NCI-H460 (cell line): ENCODE measurements around the gene KLC3. TPM values are rescaled to one million over a fixed set of nuclear protein-coding genes. Genes with fewer than 3 reads are reported as not detected.

Experiments used
- DNase-seq: peaks from one replicate; pipeline ENCODE4 v3.0.0-alpha.2; 2016; ENCODE audit warnings: low read depth; ENCODE audit errors: extremely low read depth
- total RNA-seq: library from RNA; depleted of rRNA; stranded (reverse); fragments of >200 nt; shearing (Covaris generic); gene quantifications from 2 replicates; pipeline ENCODE4 v1.2.3, GENCODE V29; 2014

KLC3 gene
- total RNA-seq, 1 experiment from 2014 or later: 0.87 TPM

DNA sequence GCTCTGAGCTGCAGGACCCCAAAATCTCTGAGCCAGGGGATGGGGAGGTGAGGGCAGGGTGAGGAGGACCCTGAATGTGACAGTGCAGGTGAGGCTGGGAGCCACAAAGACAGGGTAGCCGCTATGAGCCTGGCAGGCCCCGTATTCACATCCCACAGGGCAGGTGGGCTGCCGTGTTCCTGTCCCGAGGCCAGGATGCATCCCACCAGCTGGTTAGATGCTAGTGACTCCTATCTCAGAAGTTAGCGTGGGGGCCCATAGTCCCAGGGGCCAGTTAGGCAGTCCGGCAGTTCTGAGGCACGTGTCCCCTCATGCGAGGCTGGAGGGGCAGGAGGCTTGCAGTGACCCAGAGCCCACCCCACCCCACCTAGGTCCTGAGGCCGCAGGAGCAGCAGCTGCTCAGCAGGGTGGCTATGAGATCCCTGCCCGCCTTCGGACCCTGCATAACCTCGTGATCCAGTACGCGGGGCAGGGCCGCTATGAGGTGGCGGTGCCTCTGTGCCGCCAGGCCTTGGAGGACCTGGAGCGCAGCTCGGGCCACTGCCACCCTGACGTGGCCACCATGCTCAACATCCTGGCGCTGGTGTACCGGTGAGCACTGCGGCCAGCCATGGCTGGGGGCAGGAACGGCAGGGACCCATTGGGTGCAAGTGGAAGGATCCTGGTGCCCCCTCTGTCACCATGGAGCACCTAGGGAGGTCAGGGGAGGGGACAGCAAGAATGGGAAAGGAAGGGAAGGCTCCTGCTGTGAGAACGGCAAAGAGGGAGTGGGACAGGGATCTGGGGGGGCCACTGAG lies 7.2 kb downstream of the KLC3 start:
- no peak for DNase-seq

DNA sequence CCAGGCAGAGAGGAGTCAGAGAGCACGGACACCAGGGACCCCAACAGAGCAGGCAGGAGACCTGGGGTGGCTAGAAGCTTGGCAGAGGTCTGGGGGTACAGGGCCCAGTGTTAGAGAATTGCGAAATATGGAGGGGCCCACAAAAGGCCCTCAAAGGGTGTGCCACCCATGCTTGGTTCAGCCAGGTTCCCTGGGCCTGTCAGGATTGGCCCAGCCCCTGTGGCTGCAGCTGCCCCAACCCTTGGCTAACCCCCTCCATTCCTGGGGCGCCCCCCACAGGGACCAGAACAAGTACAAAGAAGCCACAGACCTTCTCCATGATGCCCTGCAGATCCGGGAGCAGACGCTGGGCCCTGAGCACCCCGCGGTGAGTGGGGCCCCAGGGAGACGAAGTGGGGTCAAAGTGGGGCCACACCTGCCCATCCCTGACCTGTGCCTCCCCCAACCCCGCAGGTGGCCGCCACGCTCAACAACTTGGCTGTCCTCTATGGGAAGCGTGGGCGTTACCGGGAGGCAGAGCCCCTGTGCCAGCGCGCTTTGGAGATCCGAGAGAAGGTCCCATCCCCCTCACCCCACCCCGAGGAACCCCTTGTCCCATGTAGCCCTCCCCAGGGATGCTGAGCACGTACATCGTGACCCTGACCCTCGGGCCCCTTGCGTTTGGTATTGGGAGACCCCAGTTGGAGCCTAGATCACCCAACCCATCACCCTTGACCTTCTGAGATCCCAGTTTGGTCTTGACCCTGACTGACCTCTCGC lies 8.0 kb downstream of the KLC3 start:
- DNase-seq: no peak

DNA sequence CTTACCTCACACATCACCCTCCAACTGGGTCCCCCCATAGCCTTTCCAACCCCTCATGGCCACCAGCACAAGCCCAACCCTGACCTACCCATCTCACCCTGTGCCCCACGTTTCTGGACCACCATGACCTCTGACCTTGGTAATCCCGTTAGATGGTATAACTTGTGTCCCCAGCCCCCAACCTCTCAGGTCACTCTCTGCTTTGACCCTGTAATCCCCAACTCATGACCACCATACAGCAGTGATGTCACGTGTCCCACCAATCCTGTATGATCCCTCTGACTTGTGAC lies 8.5 kb downstream of the KLC3 start:
- DNase-seq: no peak

GRCh38 chr19:45349430-45349941 lies 8.9 kb downstream of the KLC3 start:
- DNase-seq: no peak

DNA sequence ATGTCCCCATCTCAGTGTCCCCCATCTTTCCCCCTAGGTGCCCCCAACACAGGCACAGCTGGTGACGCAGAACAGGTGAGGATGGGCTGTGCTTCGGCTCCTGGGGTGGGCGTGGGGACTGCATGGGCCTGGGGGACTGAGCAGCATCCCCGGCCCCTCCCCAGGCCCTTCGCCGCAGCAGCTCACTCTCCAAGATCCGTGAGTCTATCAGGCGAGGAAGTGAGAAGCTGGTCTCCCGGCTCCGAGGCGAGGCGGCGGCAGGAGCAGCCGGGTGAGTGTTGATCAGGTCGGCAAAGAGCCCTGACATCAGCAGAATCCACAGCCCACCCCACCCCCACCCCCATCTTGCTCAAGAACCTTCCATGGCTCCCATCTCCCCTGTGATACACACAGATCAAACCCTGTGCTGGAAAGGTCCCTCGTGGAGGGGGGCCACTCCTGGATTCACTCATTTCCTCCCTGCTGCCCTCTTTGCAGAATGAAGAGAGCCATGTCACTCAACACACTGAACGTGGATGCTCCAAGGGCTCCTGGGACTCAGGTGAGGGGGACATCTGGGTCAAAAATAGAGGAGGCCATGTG lies 10.0 kb downstream of the KLC3 start:
- DNase-seq: no peak

DNA sequence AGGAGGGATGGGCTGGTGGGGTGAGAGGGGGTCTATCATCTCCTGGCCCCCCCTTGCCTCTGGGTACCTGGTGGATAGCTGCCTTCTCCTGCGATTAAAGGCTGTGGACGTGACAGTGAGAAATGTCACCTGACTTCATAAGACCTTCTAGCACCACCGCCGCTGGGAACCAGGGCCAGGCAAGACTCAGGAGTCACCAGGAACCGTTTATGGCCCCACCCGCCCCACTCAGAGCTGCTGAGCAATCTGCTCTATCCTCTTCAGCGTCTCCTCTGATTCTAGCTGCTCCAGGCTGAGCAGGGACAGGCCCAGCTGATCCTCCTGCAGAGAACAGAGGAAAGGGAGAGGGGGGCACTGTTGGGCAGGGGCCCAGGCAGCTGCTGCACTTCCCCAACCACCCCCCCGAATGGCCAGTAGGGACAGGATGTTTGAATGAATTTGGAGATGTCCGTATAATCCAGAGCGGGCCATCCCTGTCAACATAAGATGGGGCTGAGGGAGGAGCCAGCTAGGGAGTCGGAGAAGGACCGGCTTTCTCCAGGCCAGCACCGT lies 10.9 kb downstream of the KLC3 start:
- DNase-seq: no peak

DNA sequence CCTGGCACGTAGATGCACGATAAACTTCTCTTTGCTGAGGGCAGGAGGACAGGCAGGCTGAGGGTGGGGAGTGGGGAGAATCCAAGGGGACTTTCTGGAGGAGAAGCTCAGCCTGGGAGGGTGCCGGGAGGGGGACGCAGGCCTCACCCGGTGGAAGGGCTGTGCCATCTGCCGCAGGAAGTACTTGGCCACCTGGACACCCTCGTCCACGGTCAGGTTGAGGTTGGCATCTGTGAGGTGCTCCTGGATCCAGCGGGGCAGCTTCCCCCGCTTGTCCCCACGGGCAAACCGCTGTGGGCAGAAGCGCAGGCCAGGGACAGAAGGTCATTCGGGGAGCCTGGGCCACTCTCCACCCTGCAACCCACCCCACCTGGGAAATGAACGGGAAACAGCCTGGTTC lies 11.5 kb downstream of the KLC3 start:
- DNase-seq: no peak

GRCh38 chr19:45352471-45352870 lies 11.9 kb downstream of the KLC3 start:
- DNase-seq: no peak

- no peak for DNase-seq
These were observed 12.6 kb downstream of the KLC3 start for GRCh38 chr19:45352914-45353796.

GRCh38 chr19:45354241-45354842 lies 13.8 kb downstream of the KLC3 start:
- DNase-seq: no peak

DNA sequence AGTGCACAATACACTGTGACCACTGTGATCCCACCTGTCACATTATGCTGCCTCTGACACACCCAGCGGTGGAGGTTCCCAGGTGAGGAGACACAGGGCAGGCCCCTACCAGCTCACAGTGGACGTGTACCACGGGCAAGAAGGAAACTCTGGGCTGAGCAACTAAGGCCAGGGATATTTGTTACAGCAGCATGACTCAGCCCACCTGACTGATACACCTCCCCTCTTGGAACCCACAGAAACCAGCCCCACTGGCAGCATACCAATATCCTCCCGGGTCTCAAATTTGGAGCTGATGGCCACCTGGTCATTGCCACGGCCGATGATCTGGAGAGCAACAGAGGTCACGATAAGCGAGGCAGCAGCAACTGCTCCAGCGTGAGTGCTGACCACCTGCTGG lies 14.9 kb downstream of the KLC3 start:
- DNase-seq: no peak

GRCh38 chr19:45355910-45356309 lies 15.4 kb downstream of the KLC3 start:
- no peak for DNase-seq

- no peak for DNase-seq
These were observed 16.4 kb downstream of the KLC3 start for GRCh38 chr19:45356760-45357444.

- DNase-seq: no peak
These were observed 16.9 kb downstream of the KLC3 start for GRCh38 chr19:45357445-45357783.

GRCh38 chr19:45358213-45358792 lies 17.8 kb downstream of the KLC3 start:
- DNase-seq: no peak

DNA sequence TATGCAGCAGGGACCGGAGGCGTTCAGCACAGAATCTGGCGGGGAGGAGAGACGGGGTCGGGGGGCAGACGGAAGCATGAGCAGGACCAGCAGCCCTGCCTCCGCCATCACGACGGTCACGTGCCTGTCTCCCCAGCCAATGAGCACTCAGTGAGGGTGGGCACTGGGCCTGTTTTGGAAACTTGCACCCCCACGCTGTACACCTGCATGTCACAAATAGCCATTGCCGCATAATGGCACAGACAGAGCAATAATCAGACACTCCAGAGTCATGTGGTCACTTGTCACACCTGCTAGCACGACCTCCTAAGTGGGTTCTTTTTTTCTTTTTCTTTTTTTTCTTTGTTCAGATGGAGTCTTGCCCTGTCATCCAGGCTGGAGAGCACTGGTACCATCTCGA lies 21.1 kb downstream of the KLC3 start:
- DNase-seq: no peak

GRCh38 chr19:45362291-45362690 lies 21.7 kb downstream of the KLC3 start:
- no peak for DNase-seq

GRCh38 chr19:45363861-45364459 lies 23.4 kb downstream of the KLC3 start:
- no peak for DNase-seq

- DNase-seq: no peak
These were observed 24.1 kb downstream of the KLC3 start for GRCh38 chr19:45364696-45365095.
